NCI-H128 (cell line): ENCODE measurements around the gene CCDC188.

Experiments used
- DNase-seq: peaks from one replicate; lab custom pipeline; 2025; ENCODE audit not compliant: unreplicated experiment; lab: John Stamatoyannopoulos, UW

The CCDC188 gene

GRCh38 chr22:20185750-20186149, 34.9 kb upstream of the CCDC188 start:
- DNase-seq, result no peak

- DNase-seq, result no peak
Observed at GRCh38 chr22:20184501-20185165, 33.8 kb upstream of the CCDC188 start.

GRCh38 chr22:20183823-20184222, 33.0 kb upstream of the CCDC188 start:
- no peak for DNase-seq

GRCh38 chr22:20183101-20183500, 32.2 kb upstream of the CCDC188 start:
- DNase-seq, result no peak

- no peak for DNase-seq
Observed at GRCh38 chr22:20182365-20182764, 31.5 kb upstream of the CCDC188 start.

- DNase-seq, result no peak
Observed at GRCh38 chr22:20181884-20182236, 31.0 kb upstream of the CCDC188 start.

- DNase-seq, result no peak
Observed at GRCh38 chr22:20181194-20181883, 30.5 kb upstream of the CCDC188 start.

GRCh38 chr22:20180640-20181039, 29.8 kb upstream of the CCDC188 start:
- DNase-seq, result no peak

GRCh38 chr22:20180245-20180630, 29.4 kb upstream of the CCDC188 start:
- no peak for DNase-seq

- DNase-seq, result no peak
Observed at GRCh38 chr22:20179455-20180244, 28.8 kb upstream of the CCDC188 start.

- DNase-seq, result no peak
Observed at GRCh38 chr22:20178915-20179227, 28.0 kb upstream of the CCDC188 start.

GRCh38 chr22:20178075-20178914, 27.4 kb upstream of the CCDC188 start:
- DNase-seq, result no peak

- DNase-seq, result no peak
Observed at GRCh38 chr22:20177217-20177911, 26.5 kb upstream of the CCDC188 start.

GRCh38 chr22:20176421-20177085, 25.7 kb upstream of the CCDC188 start:
- no peak for DNase-seq

GRCh38 chr22:20175597-20175900, 24.7 kb upstream of the CCDC188 start:
- no peak for DNase-seq

GRCh38 chr22:20174785-20175596, 24.1 kb upstream of the CCDC188 start:
- DNase-seq, result no peak

GRCh38 chr22:20173772-20174171, 22.9 kb upstream of the CCDC188 start:
- no peak for DNase-seq

- no peak for DNase-seq
Observed at GRCh38 chr22:20173246-20173645, 22.4 kb upstream of the CCDC188 start.

GRCh38 chr22:20172141-20172613, 21.3 kb upstream of the CCDC188 start:
- DNase-seq, result no peak
